GM21717 (cell line): ENCODE results near the gene SELENOI.
"Not testable (repeated sequence)": the region's sequence is repeated elsewhere in the genome, so short reads cannot be mapped to it uniquely, and the experiment has no call there.

Experiments
- ATAC-seq: cut with Tn5 transposase; IDR thresholded peaks from one replicate; pipeline ENCODE4 v1.9.1; 2021; ENCODE audit warnings: mild to moderate bottlenecking, moderate library complexity; ENCODE audit not compliant: unreplicated experiment

The SELENOI gene

GRCh38 chr2:26355038-26355995, 9.4 kb downstream of the SELENOI start:
- no peak for ATAC-seq

GRCh38 chr2:26356111-26356510, 10.2 kb downstream of the SELENOI start:
- no peak for ATAC-seq

DNA sequence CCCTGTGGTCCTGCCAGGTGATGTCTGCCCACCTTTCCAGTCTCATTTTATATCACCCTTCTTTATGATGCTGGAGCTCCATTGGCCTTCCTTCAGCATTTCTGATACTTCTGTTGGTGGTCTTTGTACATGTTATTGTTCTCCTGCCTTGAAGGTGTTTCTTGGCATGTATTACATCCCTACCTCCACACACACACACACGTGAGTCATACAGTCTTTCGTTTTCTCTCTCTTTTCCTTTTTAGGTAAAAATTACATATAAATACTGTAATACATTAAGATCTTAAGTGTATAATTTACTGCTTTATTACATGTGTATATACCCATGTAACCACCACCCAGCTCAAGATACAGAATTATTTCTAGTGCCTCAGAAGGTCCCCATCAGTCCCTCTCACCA, 10.8 kb downstream of the SELENOI start:
- no peak for ATAC-seq

- no peak for ATAC-seq
Measured at GRCh38 chr2:26359886-26360473, 14.0 kb downstream of the SELENOI start.

DNA sequence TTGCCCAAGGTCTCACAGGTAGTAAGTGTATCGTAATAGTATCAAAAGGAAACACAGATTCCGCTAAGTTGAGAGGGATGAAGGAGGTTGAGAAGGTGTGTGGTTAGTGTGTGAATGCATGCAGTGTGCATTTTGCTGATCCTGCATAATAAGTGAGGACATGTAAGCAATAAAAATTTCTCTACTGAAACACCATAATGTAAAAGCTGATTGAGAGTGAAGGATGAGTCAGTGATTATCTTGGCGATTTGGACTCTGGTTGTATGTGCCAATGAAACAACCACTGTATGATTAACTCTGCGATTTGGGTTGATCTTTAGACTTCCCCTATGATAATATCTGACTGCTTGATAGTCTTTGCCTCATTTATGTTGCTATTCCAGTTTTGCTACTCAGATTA, 17.4 kb downstream of the SELENOI start:
- no peak for ATAC-seq

DNA sequence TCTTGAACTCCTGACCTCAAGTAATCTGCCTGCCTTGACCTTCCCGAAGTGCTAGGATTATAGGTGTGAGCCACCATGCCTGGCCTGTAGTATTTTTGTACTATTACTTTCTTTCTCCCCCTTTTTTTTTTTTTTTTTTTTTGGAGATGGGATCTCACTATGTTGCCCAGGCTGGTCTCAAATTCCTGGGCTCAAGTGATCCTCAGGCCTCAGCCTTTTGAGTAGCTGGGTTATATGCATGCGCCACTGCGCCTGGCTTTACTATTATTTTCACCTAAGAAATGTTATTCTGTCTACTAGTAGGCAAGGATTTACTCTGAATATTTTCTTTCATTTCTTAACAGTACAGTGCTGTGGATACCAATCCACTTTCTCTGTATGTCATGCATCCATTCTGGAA, 18.0 kb downstream of the SELENOI start:
- ATAC-seq: no peak

- no peak for ATAC-seq
Measured at GRCh38 chr2:26364669-26365068, 18.7 kb downstream of the SELENOI start.

DNA sequence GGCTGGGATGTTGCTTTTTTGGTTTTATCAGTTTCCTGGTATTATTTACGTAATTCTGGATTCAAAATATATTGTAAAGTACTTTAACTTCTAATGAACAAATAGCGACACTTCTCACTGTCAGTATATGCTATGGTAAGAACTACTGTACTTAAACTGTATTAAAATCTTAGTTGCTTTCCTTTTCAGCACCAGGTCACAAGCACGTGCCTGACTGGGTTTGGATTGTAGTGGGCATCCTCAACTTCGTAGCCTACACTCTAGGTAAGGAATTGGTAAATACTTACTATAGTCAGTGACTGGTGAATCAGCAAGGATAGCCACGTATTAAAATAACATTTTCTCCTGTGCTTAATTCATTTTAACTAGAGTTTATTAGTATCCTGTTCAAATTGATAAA, 21.0 kb downstream of the SELENOI start:
- no peak for ATAC-seq

DNA sequence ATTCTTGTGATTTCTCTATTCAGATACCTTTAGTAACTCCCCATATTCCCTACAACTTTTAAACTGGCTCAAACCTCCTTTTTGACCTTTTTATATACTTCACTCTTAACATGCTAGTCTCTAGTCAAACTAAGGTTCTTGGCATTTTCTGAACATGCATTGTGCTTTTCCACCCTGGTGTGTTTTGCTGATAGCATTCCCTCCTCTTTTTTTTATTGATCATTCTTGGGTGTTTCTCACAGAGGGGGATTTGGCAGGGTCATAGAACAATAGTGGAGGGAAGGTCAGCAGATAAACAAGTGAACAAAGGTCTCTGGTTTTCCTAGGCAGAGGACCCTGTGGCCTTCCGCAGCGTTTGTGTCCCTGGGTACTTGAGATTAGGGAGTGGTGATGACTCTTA, 23.7 kb downstream of the SELENOI start:
- ATAC-seq: not testable (repeated sequence)

GRCh38 chr2:26370909-26371308, 25.0 kb downstream of the SELENOI start:
- ATAC-seq: not testable (repeated sequence)

- no peak for ATAC-seq
Measured at GRCh38 chr2:26376799-26377198, 30.9 kb downstream of the SELENOI start.

- no peak for ATAC-seq
Measured at GRCh38 chr2:26380281-26380680, 34.3 kb downstream of the SELENOI start.

- no peak for ATAC-seq
Measured at GRCh38 chr2:26382564-26382963, 36.6 kb downstream of the SELENOI start.

DNA sequence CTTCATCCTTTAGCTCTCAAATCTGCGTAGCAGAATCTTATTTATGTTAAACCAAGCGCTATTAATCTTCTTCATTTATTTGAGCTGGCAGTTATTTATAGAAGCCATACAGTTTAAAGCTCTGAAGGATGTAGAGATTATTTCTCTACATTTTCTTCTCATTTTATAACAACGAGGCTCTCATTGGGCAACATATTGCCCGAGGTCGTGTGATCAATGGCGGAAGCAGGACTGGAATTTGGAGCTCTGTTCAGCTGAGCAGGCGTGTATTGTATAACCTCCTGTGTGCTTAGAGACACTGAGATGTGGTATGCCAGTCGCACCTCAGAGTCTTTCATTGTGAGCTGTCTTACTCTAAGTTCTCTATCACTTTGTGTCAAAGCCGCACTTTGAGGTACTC, 38.2 kb downstream of the SELENOI start:
- ATAC-seq: no peak

DNA sequence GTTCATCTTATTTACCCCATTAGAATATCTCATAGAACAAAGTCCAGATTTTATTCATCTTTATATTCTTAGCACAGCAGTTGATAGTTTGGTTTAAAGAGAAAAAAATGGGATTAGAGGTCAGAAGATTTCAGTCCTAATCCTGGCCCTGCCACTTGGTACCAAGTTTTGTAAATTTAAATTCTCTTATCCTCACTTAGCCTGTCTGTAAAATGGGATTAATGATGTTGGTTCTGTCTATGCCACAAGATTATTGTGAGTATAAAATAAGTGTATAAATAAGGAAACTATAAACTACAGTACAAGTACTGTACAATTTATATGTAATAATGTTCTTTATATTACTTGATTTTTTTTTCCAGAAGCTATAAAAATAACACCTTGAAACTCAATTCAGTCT, 38.7 kb downstream of the SELENOI start:
- ATAC-seq: no peak

DNA sequence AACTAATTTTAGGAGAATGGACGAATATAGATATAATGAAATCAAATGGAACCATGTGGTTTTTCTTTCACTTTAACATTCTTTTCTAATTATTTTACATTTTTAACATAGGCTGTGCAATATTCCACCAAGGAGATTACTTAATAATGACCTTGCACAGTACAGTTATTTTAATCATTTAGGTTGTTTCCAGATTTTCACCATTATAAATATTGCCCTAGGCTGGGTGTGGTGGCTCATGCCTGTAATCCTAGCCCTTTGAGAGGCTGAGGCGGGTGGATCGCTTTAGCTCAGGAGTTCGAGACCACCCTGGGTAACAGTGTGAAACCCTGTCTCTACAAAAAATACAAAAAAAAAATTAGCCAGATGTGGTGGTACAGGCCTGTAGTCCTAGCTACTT, 41.2 kb downstream of the SELENOI start:
- ATAC-seq: no peak

DNA sequence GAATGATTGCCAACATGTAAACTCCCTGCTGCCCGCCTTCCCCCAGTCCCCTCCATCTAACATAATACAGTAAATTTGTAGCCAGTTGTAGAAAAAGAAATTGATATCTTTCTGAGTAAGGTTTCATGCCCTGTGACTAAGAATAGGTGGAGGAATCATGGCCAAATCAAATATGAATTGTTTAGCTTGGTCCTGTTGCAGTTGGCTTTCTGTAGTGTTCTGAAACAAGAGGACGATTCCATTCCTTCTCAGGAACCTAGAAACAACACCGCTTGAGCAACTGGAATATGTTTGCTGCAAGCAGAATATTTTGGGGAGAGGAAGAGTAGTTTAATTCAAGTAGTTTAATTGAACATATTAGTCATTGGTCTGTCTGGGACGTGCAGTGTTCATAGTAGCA, 48.8 kb downstream of the SELENOI start:
- ATAC-seq: no peak

DNA sequence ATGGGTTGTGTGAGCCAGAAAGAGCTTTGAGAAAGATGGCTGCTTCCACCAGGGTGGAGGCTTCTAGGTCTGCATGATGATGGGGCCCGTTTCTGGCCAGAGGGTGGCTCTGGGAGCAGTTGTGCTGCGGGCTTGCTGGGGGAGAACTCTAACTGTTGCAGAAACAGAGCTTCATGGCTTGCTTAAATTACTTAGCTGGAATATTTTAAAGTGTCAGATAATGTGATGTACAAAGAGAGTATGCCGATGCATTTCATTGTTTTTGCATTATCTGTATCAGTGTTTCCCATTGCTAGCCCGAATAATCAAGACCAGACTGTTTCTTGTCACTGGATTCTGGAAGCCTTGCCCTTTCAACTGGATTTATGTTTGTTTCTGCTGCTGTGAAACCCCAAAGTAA, 49.5 kb downstream of the SELENOI start:
- no peak for ATAC-seq

GRCh38 chr2:26396734-26397298, 50.9 kb downstream of the SELENOI start:
- ATAC-seq: no peak

DNA sequence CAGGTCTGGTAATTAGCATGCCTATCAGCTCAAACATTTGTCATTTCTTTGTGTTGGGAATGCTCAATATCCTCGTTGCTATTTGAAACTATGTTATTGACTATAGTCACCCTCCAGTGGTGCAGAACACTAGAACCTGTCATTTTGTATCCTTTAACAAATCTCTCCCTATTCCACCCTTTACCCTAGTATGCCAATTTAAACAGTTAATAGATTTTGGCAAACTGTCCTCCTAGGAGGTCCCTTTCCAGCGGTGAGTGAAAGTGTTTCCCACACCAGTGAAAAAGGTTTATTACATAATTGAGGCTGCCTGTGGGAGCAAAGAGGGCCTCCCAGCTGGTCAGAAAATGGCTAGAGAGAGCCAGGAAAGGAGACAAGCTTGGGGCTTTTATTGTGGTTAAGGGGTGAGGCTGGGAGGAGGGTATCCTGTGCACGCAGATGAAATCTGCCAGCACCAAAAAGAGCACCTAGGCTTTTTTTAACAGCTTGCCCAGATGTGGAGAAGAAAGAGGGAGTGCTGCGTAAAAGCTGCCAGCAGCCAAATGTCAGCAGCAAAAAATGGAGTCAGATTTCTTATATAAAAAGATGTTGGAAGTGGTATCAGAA, 53.9 kb downstream of the SELENOI start:
- ATAC-seq: no peak

DNA sequence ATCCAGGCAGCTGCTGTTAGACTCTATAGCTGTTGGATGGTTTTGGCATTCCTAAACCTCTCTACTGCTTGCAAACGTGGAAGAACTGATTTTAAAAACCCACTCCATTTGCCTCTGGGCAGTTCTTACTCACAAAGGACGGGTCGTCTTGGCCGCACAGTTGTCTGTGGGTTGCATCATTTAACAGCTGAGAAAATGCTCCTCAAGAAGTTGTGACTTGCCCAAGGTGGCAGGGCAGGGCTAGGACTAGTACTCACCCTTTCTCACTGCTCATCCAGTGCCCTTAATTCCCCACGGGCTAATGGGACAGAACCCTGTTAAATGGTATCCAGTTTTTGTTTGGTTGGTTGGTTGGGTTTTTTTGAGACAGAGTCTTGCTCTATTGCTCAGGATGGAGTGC, 54.8 kb downstream of the SELENOI start:
- ATAC-seq: no peak
